ENCODE results near the gene TRAM1L1.

TRAM1L1 gene

GRCh38 chr4:117084866-117085701, at the start of gene TRAM1L1:
Gene TRAM1L1 (minus strand): TSS chr4:117085576. CDS start chr4:117085393, 183 bp downstream.
- DNase-seq, result no peak

DNA sequence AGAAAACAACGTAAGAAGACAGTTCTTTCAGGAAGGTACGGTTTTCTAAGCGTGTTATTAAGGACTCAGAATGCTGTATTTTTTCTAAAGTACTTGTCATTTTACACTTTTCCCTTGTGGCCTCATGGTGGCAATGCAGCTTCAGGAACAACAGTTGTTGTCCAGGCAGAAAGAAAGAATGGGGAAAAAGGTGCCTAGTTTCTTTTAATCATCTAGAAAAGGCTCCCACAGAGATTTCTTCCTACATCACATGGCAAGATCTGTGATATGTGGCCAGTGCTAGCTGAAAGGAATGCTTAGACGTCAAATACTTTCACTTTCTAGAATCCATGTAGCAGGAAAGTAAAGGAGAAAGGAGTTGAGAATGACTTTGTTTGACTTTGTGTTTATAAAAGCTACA, 49.0 kb upstream of the TRAM1L1 start:
- DNase-seq, result peak; percentile 87

DNA sequence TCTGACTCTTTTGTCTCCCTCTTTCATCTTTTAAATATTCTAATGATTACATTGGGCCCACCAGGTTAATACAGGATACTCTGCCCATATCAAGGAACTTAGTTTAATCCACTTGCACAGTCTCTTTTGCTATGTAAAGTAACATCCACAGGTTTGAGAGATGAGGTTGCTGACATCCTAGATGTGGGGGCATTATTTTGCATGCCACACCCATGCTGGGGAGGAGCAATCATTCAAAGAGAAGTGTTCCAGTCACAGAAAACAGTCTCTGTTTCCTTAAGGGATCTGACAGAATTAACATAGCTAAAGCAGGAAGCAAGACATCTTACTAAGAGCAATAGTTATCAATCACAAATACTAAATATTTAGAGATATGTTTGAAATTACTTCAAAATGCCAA, 11.5 kb upstream of the TRAM1L1 start:
- DNase-seq, result no peak

DNA sequence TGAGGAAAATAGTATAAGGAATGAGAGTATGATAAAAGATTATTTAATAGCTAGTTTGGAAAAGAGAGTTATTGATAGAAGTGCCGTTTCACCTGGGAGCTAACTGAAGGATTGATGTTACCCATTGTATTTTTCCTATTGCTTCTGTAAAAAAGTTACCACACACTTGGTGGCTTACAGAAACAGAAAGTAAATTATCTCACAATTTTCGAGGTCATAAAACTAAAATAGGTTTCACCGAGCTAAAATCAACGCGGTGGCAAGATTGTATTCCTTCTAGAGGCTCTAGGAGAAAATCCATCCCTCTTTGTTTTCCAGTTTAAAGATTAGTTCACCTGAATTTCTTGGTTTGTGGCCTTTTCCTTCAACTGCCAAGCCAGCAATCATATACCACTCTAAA, 11.1 kb upstream of the TRAM1L1 start:
- no peak for DNase-seq

GRCh38 chr4:117093571-117093970, 8.2 kb upstream of the TRAM1L1 start:
- DNase-seq, result no peak

DNA sequence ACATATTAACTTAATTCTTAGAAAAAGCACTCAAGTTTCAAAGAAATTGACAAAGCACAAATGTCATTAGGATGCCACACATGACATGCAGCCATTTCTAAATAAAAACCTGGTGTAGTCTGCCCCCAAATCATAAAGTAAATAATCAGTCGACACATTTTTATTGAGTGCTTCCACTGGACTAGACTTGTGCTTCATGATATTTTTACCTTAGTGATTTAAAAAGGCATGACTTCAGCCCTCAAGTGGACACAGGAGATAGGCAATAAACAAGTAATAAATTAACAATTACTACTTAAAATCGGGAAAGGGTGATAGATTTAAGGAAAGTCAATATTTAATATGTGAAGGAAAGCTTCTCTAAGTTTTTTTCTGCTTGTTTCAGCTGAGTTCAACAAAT, 7.6 kb downstream of the TRAM1L1 start:
- no peak for DNase-seq

DNA sequence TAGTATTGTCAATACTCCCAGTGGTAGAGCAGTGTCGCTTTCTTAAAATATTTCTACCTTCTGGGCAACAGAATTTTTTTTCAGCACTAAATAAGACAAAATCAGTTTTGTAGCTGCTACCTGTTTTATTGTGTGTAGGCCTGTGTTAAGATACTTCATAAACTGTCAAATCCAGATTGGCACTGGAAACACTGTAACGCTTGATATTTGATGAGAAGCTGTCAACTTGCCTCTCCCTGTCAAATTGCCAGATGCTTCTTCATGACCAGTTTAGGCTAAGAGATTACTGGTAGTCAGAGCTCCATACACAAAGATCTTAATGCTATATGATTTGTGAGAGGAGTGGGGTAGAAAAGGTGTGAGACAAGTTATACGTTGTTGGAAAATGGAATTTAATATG, 17.3 kb downstream of the TRAM1L1 start:
- no peak for DNase-seq

GRCh38 chr4:117063961-117064696, 21.2 kb downstream of the TRAM1L1 start:
- DNase-seq, result peak; percentile 7

DNA sequence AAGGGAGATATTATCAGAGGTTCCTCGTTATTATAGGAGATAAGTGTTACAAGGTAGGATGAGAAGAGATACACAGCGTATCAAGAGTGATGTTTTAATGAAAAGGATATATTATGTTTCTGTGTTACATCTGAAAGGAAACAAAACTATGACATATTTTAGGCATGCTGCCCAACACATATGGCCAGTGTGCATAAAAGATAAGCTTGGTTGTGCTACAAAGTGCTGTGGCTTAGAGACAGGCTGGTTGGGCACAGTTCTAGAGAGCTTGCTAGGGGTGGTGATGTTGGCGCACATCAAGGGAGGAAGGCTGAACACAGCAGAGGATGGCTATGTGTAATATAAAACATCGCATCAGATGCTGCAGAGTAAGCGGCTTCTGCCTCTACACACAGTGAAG, 42.4 kb downstream of the TRAM1L1 start:
- no peak for DNase-seq

Measured in OCI-M1 (cell line).